SU-DHL-6 (cell line): ENCODE results near the gene FNTB.

Source experiments
- H2AFZ ChIP-seq: fragments of 200-600 bp; sonication (generic); 2 replicates; pipeline ENCODE4 v1.6.1; 2014; ENCODE audit warnings: low read depth, mild to moderate bottlenecking, moderate library complexity, mixed read lengths, antibody characterized with exemption, low read length; ENCODE audit not compliant: severe bottlenecking
- H3F3A ChIP-seq: fragments of 200-600 bp; shearing (Covaris generic); 2 replicates; pipeline ENCODE4 v1.6.0; 2016; ENCODE audit warnings: antibody characterized with exemption, mild to moderate bottlenecking; ENCODE audit not compliant: insufficient read depth
- H3K27ac ChIP-seq: fragments of 200-600 bp; sonication (generic); 2 replicates; pipeline ENCODE4 v1.5.1; 2016; ENCODE audit warnings: low read depth, mild to moderate bottlenecking, low read length, moderate library complexity, mixed read lengths
- H3K27me3 ChIP-seq: fragments of 200-600 bp; sonication (generic), shearing (Covaris generic); 2 replicates; pipeline ENCODE4 v1.6.0; 2014; ENCODE audit warnings: mild to moderate bottlenecking, low read length
- H3K36me3 ChIP-seq: fragments of 200-600 bp; sonication (generic); 2 replicates; pipeline ENCODE4 v1.6.1; 2014; ENCODE audit warnings: mild to moderate bottlenecking, low read length, mixed read lengths
- H3K4me2 ChIP-seq: fragments of 300-600, 200-600 bp; shearing (Covaris generic), sonication (generic); 2 replicates; pipeline ENCODE4 v1.6.0; 2014; ENCODE audit warnings: low read length, low read depth, mild to moderate bottlenecking; ENCODE audit not compliant: poor library complexity, severe bottlenecking
- H3K4me3 ChIP-seq: fragments of 200-600 bp; sonication (generic); 2 replicates; pipeline ENCODE4 v1.5.1; 2014; ENCODE audit warnings: antibody characterized with exemption, low read length, mild to moderate bottlenecking, mixed read lengths; ENCODE audit not compliant: insufficient read depth, poor library complexity, severe bottlenecking
- H3K79me2 ChIP-seq: fragments of 200-600 bp; sonication (generic); 2 replicates; pipeline ENCODE4 v1.6.1; 2014; ENCODE audit warnings: mild to moderate bottlenecking, low read length, moderate library complexity; ENCODE audit not compliant: insufficient read depth
- H3K9ac ChIP-seq: fragments of 200-600 bp; sonication (generic); 2 replicates; pipeline ENCODE4 v1.7.0; 2014; ENCODE audit warnings: mild to moderate bottlenecking, low read length
- H3K9me2 ChIP-seq: fragments of 200-600 bp; sonication (generic); replicated peaks from 2 replicates; pipeline ENCODE4 v1.6.1; 2014; ENCODE audit warnings: low read length; ENCODE audit not compliant: insufficient read depth
- H3K9me3 ChIP-seq: fragments of 200-600 bp; sonication (generic); 2 replicates; pipeline ENCODE4 v1.6.1; 2014; ENCODE audit warnings: low read length, mixed read lengths; ENCODE audit not compliant: insufficient read depth
- H4K20me1 ChIP-seq: fragments of 200-600 bp; sonication (generic); 2 replicates; pipeline ENCODE4 v1.6.1; 2014; ENCODE audit warnings: low read depth, mild to moderate bottlenecking, antibody characterized with exemption, low read length, moderate library complexity, mixed read lengths
- EZH2phosphoT487 ChIP-seq: fragments of 200-600 bp; sonication (generic), shearing (Covaris generic); conservative IDR thresholded peaks from 2 replicates; pipeline ENCODE4 v1.6.1; 2018; ENCODE audit warnings: mild to moderate bottlenecking, antibody characterized with exemption, low read length, moderate library complexity, mixed read lengths
- TF ChIP-seq, protein P1 (sequence below): fragments of 200-600 bp; sonication (generic); IDR thresholded peaks from one replicate; pipeline ENCODE4 v1.5.1; 2017; ENCODE audit warnings: antibody characterized with exemption, mild to moderate bottlenecking, low read length, moderate library complexity; ENCODE audit not compliant: insufficient read depth, poor library complexity, severe bottlenecking

Gene FNTB

DNA sequence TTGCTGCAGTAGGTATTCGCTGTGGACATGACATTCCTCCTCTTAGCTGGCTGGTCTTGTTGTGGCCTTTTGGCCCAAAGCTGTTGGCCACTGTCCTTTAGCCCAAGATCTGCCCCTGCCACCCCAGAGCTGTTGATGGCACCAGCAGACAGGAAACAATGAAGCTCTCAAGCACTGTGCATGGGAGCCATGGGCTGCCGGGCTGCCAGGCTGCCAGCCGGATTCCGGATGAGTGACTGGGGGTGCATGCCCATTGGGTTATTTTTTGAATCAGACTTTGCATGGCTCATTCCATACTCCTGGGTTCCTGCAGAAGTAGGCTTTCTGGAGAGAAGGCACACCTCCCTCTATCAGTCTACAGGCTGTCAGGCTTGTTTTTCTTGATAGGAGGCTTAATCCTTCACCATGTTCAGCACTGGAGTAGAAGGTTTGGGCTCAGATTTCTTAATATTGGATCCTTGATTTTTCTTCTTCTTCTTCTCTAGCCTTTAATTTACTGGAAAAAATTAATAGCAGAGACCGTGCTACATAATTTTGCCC is 83.2 kb downstream of the FNTB start:
- no peak overlapping the region for H2AFZ ChIP-seq
- no peaks in the 10 kb centered on the region for H4K20me1 ChIP-seq
- no peak for TF ChIP-seq EZH2phosphoT487
- TF ChIP-seq, protein P1, sequence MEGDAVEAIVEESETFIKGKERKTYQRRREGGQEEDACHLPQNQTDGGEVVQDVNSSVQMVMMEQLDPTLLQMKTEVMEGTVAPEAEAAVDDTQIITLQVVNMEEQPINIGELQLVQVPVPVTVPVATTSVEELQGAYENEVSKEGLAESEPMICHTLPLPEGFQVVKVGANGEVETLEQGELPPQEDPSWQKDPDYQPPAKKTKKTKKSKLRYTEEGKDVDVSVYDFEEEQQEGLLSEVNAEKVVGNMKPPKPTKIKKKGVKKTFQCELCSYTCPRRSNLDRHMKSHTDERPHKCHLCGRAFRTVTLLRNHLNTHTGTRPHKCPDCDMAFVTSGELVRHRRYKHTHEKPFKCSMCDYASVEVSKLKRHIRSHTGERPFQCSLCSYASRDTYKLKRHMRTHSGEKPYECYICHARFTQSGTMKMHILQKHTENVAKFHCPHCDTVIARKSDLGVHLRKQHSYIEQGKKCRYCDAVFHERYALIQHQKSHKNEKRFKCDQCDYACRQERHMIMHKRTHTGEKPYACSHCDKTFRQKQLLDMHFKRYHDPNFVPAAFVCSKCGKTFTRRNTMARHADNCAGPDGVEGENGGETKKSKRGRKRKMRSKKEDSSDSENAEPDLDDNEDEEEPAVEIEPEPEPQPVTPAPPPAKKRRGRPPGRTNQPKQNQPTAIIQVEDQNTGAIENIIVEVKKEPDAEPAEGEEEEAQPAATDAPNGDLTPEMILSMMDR = no peak
- no peaks in the 10 kb centered on the region for H3K36me3 ChIP-seq
- no peaks in the 10 kb centered on the region for H3K79me2 ChIP-seq
- H3F3A ChIP-seq = no peaks in the 10 kb centered on the region
- no peaks in the 10 kb centered on the region for H3K9me2 ChIP-seq
- no peak overlapping the region for H3K4me2 ChIP-seq
- no peak overlapping the region for H3K4me3 ChIP-seq
- no peaks in the 10 kb centered on the region for H3K27me3 ChIP-seq
- no peak overlapping the region for H3K27ac ChIP-seq
- no peaks in the 10 kb centered on the region for H3K9me3 ChIP-seq
- no peak overlapping the region for H3K9ac ChIP-seq

DNA sequence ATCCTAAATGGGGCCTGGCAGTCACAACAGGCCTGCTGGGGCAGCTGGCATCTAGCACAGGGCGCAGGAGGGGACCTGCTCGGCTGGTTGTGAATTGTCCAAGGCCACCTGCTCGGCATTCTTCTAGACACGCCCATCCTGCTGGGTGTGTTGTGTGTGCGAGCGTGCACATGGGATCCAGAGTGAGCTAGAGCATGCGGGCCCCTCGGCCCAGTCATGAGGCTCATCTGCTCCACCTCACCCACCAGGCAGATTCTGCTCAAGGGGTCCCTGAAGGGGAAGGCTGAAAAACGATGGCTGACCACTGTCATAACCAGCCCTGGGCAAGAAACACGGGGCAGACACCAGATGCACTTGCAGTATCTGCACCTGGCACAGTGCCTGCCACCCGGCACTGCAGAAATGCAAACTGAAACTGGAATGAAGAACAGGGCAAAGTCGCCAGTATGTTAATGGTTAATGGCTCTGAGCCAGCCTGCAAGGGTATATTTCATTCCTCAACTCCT is 83.8 kb downstream of the FNTB start:
- no peak for TF ChIP-seq EZH2phosphoT487
- TF ChIP-seq, protein P1 = no peak
- Histone ChIP-seq H3K27ac (no peak overlapping the region), H2AFZ (no peak overlapping the region), H3K79me2 (no peaks in the 10 kb centered on the region), H3K9ac (no peak overlapping the region), H3K4me2 (no peak overlapping the region), H3K9me3 (no peaks in the 10 kb centered on the region), H3K36me3 (no peaks in the 10 kb centered on the region), H3F3A (no peaks in the 10 kb centered on the region), H3K27me3 (no peaks in the 10 kb centered on the region), H3K9me2 (no peaks in the 10 kb centered on the region), H4K20me1 (no peaks in the 10 kb centered on the region), H3K4me3 (no peak overlapping the region)

DNA sequence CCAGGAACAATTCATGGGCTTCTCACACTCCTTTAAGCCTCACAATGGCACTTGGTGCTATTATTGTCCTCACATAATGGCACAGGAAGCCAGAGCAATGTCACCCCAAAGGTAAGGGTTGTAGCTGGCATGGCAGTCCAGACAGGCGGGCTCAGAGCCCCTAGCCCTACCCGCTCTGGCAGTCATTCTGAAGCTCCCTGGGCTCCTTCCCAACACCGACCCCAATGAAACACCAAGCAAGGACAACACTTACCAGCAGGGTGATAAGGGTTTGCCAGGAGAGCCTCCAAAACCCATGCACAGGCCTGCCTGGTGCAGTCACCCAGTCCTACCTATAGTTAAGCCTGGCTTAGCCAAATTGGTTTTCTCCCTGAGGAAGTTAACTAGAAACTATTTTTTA is 84.8 kb downstream of the FNTB start:
- no peak overlapping the region for H2AFZ ChIP-seq
- TF ChIP-seq EZH2phosphoT487 = no peak
- TF ChIP-seq, protein P1 = no peak
- no peaks in the 10 kb centered on the region for H3K27me3 ChIP-seq
- no peak overlapping the region for H3K27ac ChIP-seq
- no peaks in the 10 kb centered on the region for H3K79me2 ChIP-seq
- H3K36me3 ChIP-seq = no peaks in the 10 kb centered on the region
- no peak overlapping the region for H3K4me2 ChIP-seq
- no peaks in the 10 kb centered on the region for H3F3A ChIP-seq
- no peak overlapping the region for H3K9ac ChIP-seq
- no peaks in the 10 kb centered on the region for H3K9me2 ChIP-seq
- no peaks in the 10 kb centered on the region for H4K20me1 ChIP-seq
- H3K4me3 ChIP-seq = no peak overlapping the region
- H3K9me3 ChIP-seq = no peaks in the 10 kb centered on the region
